Activated CD8-positive, alpha-beta T cell treated with anti-CD3 and anti-CD28 coated beads for 36 hours (primary cell): ENCODE results near the gene ATP5PB. TPM values are rescaled to one million over a fixed set of nuclear protein-coding genes. Genes with fewer than 3 reads are reported as not detected.

Experiments used
- ATAC-seq: fragments of 200-7000 bp; cut with Tn5 transposase; one replicate; pipeline ENCODE4 v1.10.0; 2021; ENCODE audit warnings: mild to moderate bottlenecking, moderate library complexity
- CTCF ChIA-PET: fragments of 350-600 bp; sonication (Branson Sonifier 250); formaldehyde crosslinking; loops from one replicate; lab custom pipeline; 2021; ENCODE audit warnings: antibody characterized with exemption; lab: Charles Lee
- POLR2A ChIA-PET: fragments of 350-600 bp; sonication (Branson Sonifier 250); formaldehyde crosslinking; loops from one replicate; lab custom pipeline; 2021; ENCODE audit warnings: antibody characterized with exemption; lab: Charles Lee
- DNase-seq: peaks from one replicate; pipeline ENCODE4 v3.0.0-alpha.2; 2020
- H3K27ac Mint-ChIP-seq: one replicate; pipeline ENCODE4 v1.8.0; 2021; ENCODE audit warnings: mild to moderate bottlenecking, mixed read lengths
- H3K27me3 Mint-ChIP-seq: one replicate; pipeline ENCODE4 v1.8.0; 2021; ENCODE audit warnings: mixed read lengths
- H3K36me3 Mint-ChIP-seq: one replicate; pipeline ENCODE4 v1.8.0; 2021; ENCODE audit warnings: low read depth, mixed read lengths
- H3K4me1 Mint-ChIP-seq: one replicate; pipeline ENCODE4 v1.8.0; 2021; ENCODE audit warnings: low read depth, mixed read lengths
- H3K4me3 Mint-ChIP-seq: one replicate; pipeline ENCODE4 v1.8.0; 2021; ENCODE audit warnings: mild to moderate bottlenecking, moderate library complexity, mixed read lengths
- H3K9me3 Mint-ChIP-seq: one replicate; pipeline ENCODE4 v1.8.0; 2021; ENCODE audit warnings: mixed read lengths
- intact Hi-C: fragments of 100-400 bp; cut with micrococcal nuclease; formaldehyde crosslinking; loops from one replicate; pipeline ENCODE4 v1.10.0; 2022
- total RNA-seq, 2 experiments: library from RNA; stranded (reverse); gene quantifications; one replicate each; pipeline ENCODE4 v1.2.3, GENCODE V29; 2021
- TF ChIP-seq, protein P1 (sequence below): fragments of 200-600 bp; IDR thresholded peaks from one replicate; pipeline ENCODE4 v1.8.0; 2022; ENCODE audit warnings: antibody characterized with exemption, mild to moderate bottlenecking

The ATP5PB gene
- total RNA-seq, 2 experiments from 2014 or later, result 341 to 342 TPM

DNA sequence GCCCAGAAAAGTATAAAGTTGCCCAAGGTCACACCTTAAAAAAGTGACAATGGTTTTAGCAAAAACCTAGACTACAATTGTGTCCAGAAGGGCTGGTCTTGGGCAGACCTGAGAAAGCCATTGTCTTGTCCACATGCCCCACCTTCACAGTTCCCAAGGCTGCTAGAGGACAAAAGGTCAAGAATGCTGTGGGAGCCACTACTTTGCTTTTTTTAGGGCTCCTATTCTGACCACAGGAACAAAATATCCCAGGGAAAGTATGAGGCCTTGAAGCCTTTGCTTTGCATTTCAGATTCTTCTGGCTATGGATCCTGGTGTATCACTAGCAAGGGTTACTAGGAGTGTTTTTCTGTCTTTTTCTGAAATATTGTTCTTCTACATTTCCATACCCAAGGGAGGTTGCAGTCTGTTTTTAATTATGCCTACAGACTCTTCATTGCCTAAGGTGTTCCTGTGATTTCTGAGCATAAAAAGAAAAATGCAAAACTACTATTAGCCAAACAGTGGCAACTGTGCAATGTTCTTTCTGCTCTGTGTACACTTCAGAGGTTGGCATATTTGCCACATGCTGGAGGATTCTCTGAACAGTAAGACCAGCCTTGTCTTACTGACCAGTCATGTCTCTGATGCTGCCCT is 35.2 kb downstream of the ATP5PB start:
- intact Hi-C loops, result no loop called here
- H3K4me1 Mint-ChIP-seq, result peaks cover 9% of the 10 kb centered on the region
- CTCF ChIA-PET, result interaction anchor here (1.1 to 2.2 kb wide), 5 partner anchors 11 to 285 kb away, joined by 3 to 11 read pairs (median 5); no protein-coding TSS in a partner anchor
- H3K36me3 Mint-ChIP-seq, result no peaks in the 10 kb centered on the region
- POLR2A ChIA-PET, result interaction anchor here (1.4 to 1.6 kb wide), 3 partner anchors 12 to 270 kb away, joined by 3 to 5 read pairs (median 5); no protein-coding TSS in a partner anchor
- ATAC-seq (no peak), DNase-seq (no peak)
- H3K4me3 Mint-ChIP-seq, result no peak overlapping the region
- no peak overlapping the region for H3K27ac Mint-ChIP-seq
- no peaks in the 10 kb centered on the region for H3K9me3 Mint-ChIP-seq
- TF ChIP-seq, protein P1, sequence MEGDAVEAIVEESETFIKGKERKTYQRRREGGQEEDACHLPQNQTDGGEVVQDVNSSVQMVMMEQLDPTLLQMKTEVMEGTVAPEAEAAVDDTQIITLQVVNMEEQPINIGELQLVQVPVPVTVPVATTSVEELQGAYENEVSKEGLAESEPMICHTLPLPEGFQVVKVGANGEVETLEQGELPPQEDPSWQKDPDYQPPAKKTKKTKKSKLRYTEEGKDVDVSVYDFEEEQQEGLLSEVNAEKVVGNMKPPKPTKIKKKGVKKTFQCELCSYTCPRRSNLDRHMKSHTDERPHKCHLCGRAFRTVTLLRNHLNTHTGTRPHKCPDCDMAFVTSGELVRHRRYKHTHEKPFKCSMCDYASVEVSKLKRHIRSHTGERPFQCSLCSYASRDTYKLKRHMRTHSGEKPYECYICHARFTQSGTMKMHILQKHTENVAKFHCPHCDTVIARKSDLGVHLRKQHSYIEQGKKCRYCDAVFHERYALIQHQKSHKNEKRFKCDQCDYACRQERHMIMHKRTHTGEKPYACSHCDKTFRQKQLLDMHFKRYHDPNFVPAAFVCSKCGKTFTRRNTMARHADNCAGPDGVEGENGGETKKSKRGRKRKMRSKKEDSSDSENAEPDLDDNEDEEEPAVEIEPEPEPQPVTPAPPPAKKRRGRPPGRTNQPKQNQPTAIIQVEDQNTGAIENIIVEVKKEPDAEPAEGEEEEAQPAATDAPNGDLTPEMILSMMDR, result no peak
- no peaks in the 10 kb centered on the region for H3K27me3 Mint-ChIP-seq

DNA sequence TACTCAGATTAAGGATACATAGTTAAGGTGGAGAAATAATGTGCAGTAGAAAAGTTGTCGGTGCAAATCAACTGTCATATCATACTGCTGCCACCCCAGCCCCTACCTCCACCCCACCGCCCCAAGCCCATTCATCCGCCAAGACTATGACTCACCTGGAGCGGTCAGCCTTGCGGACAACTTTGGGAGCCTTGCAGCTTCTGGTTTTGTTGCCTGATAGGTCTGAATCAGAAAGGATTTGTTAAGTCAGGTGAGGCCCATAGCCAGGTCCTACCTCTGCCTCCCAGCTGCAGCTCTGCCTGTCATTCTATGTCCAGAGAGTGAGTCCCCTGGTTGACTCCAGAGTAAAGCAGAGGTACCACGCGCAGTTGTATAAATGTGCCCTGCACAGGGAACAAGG is 37.2 kb downstream of the ATP5PB start:
- TF ChIP-seq, protein P1, result no peak
- H3K4me1 Mint-ChIP-seq, result peaks cover 6% of the 10 kb centered on the region
- intact Hi-C loops, result no loop called here
- DNase-seq (no peak), ATAC-seq (no peak)
- H3K27me3 Mint-ChIP-seq, result no peaks in the 10 kb centered on the region
- ChIA-PET CTCF (interaction anchor here (1.9 to 2.2 kb wide), 4 partner anchors 9 to 283 kb away, joined by 5 to 11 read pairs (median 8); no protein-coding TSS in a partner anchor), POLR2A (interaction anchor here (1.6 kb wide), 1 partner anchor 10 kb away, joined by 5 read pairs; no protein-coding TSS in a partner anchor)
- no peaks in the 10 kb centered on the region for H3K36me3 Mint-ChIP-seq
- no peaks in the 10 kb centered on the region for H3K9me3 Mint-ChIP-seq
- H3K27ac Mint-ChIP-seq, result no peak overlapping the region
- H3K4me3 Mint-ChIP-seq, result no peak overlapping the region

DNA sequence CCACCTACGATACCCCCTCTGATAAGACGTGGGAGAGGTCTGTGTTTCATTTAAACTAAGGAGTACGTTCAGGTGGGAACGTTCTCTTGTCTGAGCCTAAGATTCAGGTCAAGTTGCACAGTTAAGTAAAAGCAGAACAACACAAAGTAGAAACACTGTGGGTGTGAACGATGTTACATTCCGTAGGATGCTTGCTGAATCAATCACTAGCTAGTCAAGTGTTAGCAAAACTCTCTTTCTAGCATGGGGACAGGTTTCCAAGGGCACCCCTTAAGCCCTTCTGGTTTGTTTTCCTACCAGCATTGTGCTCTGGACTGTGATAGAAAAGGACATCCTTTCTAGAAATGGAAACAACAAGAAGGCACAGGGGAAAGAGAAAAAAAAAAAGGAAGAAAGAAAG is 37.9 kb downstream of the ATP5PB start:
- intact Hi-C loops, result no loop called here
- TF ChIP-seq, protein P1, result no peak
- ChIA-PET CTCF (interaction anchor here (1.0 to 2.2 kb wide), 2 partner anchors 9 to 11 kb away, joined by 3 to 7 read pairs; no protein-coding TSS in a partner anchor), POLR2A (no interaction called here)
- Mint-ChIP-seq H3K4me3 (no peak overlapping the region), H3K27ac (no peak overlapping the region), H3K9me3 (no peaks in the 10 kb centered on the region), H3K27me3 (no peaks in the 10 kb centered on the region), H3K36me3 (no peaks in the 10 kb centered on the region), H3K4me1 (peaks cover 2% of the 10 kb centered on the region)
- ATAC-seq (no peak), DNase-seq (no peak)

DNA sequence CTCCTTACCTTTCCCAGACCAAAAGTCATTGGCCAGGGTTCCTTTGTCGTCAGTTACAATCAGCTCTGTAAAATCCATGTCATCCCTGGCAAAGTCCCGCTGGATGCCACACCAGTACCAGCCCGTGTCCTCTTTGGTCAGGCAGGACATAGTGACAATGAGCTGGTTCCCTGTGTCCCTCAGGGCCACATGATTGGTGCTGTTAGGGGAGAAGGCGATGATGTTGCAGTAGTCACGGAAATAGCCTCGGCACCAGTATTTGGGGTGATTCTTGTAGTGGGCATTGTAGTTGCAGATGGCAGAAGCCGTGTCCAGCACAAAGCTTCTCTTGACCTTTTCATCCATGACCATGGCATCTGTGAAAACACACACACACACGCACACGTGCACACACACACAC is 39.4 kb downstream of the ATP5PB start:
- Mint-ChIP-seq H3K36me3 (no peaks in the 10 kb centered on the region), H3K27ac (no peak overlapping the region), H3K9me3 (no peaks in the 10 kb centered on the region), H3K4me1 (no peaks in the 10 kb centered on the region), H3K4me3 (no peak overlapping the region), H3K27me3 (no peaks in the 10 kb centered on the region)
- ChIA-PET POLR2A (interaction anchor here (0.7 kb wide), 1 partner anchor 25 kb away, joined by 3 read pairs; no protein-coding TSS in a partner anchor), CTCF (interaction anchor here (0.7 to 1.3 kb wide), 3 partner anchors 12 to 259 kb away, joined by 3 to 4 read pairs (median 3); no protein-coding TSS in a partner anchor)
- intact Hi-C loops, result no loop called here
- TF ChIP-seq, protein P1, result no peak
- DNase-seq, result no peak
- no peak for ATAC-seq

DNA sequence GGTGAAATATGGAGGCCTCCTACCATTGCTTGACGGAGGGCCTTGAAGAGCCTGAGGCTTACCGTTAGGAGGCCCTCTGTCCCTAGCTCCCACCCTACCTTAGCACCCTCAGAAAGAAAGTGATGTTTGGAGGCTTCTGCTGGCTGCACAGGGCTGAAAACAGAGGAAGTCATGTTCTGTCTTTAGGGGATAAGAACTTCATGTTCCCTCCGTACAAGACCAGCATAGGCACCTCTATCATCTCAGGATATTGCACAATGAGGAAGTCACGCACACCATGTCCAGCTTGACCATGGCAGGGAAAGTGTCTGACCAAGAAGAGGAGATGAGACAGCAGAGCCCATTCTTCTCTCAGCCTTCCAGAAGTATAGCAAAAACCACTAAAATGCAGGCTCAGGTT is 40.3 kb downstream of the ATP5PB start:
- ATAC-seq (no peak), DNase-seq (no peak)
- Mint-ChIP-seq H3K4me3 (no peak overlapping the region), H3K27me3 (no peaks in the 10 kb centered on the region), H3K36me3 (no peaks in the 10 kb centered on the region), H3K4me1 (no peaks in the 10 kb centered on the region), H3K9me3 (no peaks in the 10 kb centered on the region), H3K27ac (no peak overlapping the region)
- intact Hi-C loops, result no loop called here
- ChIA-PET CTCF (interaction anchor here (0.7 to 2.0 kb wide), 3 partner anchors 9 to 19 kb away, joined by 3 to 7 read pairs (median 3); no protein-coding TSS in a partner anchor), POLR2A (interaction anchor here (1.0 to 1.1 kb wide), 2 partner anchors 13 to 18 kb away, joined by 3 to 5 read pairs; no protein-coding TSS in a partner anchor)
- TF ChIP-seq, protein P1, result no peak
